ENCODE data around the gene TEKT4. TPM values are rescaled to one million over a fixed set of nuclear protein-coding genes. Genes with fewer than 3 reads are reported as not detected.
A peak's percentile ranks its signal among the peaks of the same experiment; 100 is the strongest.
"Not testable (repeated sequence)": the region's sequence is repeated elsewhere in the genome, so short reads cannot be mapped to it uniquely, and the experiment has no call there.

The TEKT4 gene
- total and polyA plus RNA-seq, 4 donors = not detected

GRCh38 chr2:94857367-94858162, 13.7 kb upstream of the TEKT4 start:
- H3K36me3 ChIP-seq (ENCODE audit: control insufficient read depth in 4 of 4, insufficient read depth in 3 of 4, low read depth in 1 of 4, low read length in 3 of 4); H3K27ac ChIP-seq (ENCODE audit: low read depth in 1 of 2, low read length in 2 of 2); DNase-seq (ENCODE audit: low spot score); H3K9ac ChIP-seq (ENCODE audit: low read depth in 1 of 2, low read length in 2 of 2); H3K27me3 ChIP-seq (ENCODE audit: control insufficient read depth in 4 of 4, insufficient read depth in 4 of 4, low read length in 3 of 4); H3K9me3 ChIP-seq (ENCODE audit: control insufficient read depth in 4 of 4, low read length in 3 of 4): not testable (repeated sequence)
- Histone ChIP-seq H3K4me1 (ENCODE audit: control insufficient read depth in 4 of 4, insufficient read depth in 4 of 4, low read length in 3 of 4) (peaks cover 0 to 15% (median 8%) of the 10 kb centered on the region in 4 donors), H3K4me3 (ENCODE audit: low read depth in 1 of 3, low read length in 3 of 3) (peak overlapping the region in 1 of 3 donors; percentile 15)
- 7% methylated on average over 58 of the region's 58 CpGs for WGBS

GRCh38 chr2:94858163-94858888, 12.9 kb upstream of the TEKT4 start:
- not testable (repeated sequence) for H3K36me3 ChIP-seq (ENCODE audit: control insufficient read depth in 4 of 4, insufficient read depth in 3 of 4, low read depth in 1 of 4, low read length in 3 of 4); H3K4me3 ChIP-seq (ENCODE audit: low read depth in 1 of 3, low read length in 3 of 3); H3K27me3 ChIP-seq (ENCODE audit: control insufficient read depth in 4 of 4, insufficient read depth in 4 of 4, low read length in 3 of 4); H3K9ac ChIP-seq (ENCODE audit: low read depth in 1 of 2, low read length in 2 of 2); H3K9me3 ChIP-seq (ENCODE audit: control insufficient read depth in 4 of 4, low read length in 3 of 4); H3K27ac ChIP-seq (ENCODE audit: low read depth in 1 of 2, low read length in 2 of 2); DNase-seq (ENCODE audit: low spot score)
- H3K4me1 ChIP-seq (ENCODE audit: control insufficient read depth in 4 of 4, insufficient read depth in 4 of 4, low read length in 3 of 4) = peaks cover 0 to 15% (median 8%) of the 10 kb centered on the region in 4 donors
- WGBS = 39% methylated on average over 38 of the region's 38 CpGs

GRCh38 chr2:94861308-94862152, 9.7 kb upstream of the TEKT4 start:
- H3K36me3 ChIP-seq (ENCODE audit: control insufficient read depth in 4 of 4, insufficient read depth in 3 of 4, low read depth in 1 of 4, low read length in 3 of 4) = no peaks in the 10 kb centered on the region
- H3K9ac ChIP-seq (ENCODE audit: low read depth in 1 of 2, low read length in 2 of 2) = no peak overlapping the region
- TF ChIP-seq RAD21 (IDR thresholded peaks at IDR 0.05) (no peak), CTCF (IDR thresholded peaks at IDR 0.05; ENCODE audit: low read depth, low read length, missing input control) (no peak), TAF1 (conservative IDR thresholded peaks at IDR 0.05) (no peak), SP1 (IDR thresholded peaks at IDR 0.05) (no peak), JUND (IDR thresholded peaks at IDR 0.05) (no peak), FOXA1 (IDR thresholded peaks at IDR 0.05) (no peak), ATF3 (IDR thresholded peaks at IDR 0.05) (no peak), MAX (IDR thresholded peaks at IDR 0.05) (no peak), NR2F2 (IDR thresholded peaks at IDR 0.05) (no peak), GABPA (IDR thresholded peaks at IDR 0.05 in 1 of 2, conservative IDR thresholded peaks at IDR 0.05 in 1 of 2) (no peak), REST (IDR thresholded peaks at IDR 0.05) (no peak), EGR1 (IDR thresholded peaks at IDR 0.05; ENCODE audit: low read depth in 2 of 2) (no peak), YY1 (IDR thresholded peaks at IDR 0.05) (no peak)
- no peaks in the 10 kb centered on the region for H3K9me3 ChIP-seq (ENCODE audit: control insufficient read depth in 4 of 4, low read length in 3 of 4)
- DNase-seq (ENCODE audit: low spot score) = peak; percentile 29
- H3K4me1 ChIP-seq (ENCODE audit: control insufficient read depth in 4 of 4, insufficient read depth in 4 of 4, low read length in 3 of 4) = peaks cover 0 to 15% (median 8%) of the 10 kb centered on the region in 4 donors
- 8% methylated on average over 60 of the region's 60 CpGs for WGBS
- H3K27me3 ChIP-seq (ENCODE audit: control insufficient read depth in 4 of 4, insufficient read depth in 4 of 4, low read length in 3 of 4) = peaks cover 0 to 7% (median 4%) of the 10 kb centered on the region in 4 donors
- no peak overlapping the region for H3K4me3 ChIP-seq (ENCODE audit: low read depth in 1 of 3, low read length in 3 of 3)
- H3K27ac ChIP-seq (ENCODE audit: low read depth in 1 of 2, low read length in 2 of 2) = no peak overlapping the region

- H3K9me3 ChIP-seq (ENCODE audit: control insufficient read depth in 4 of 4, low read length in 3 of 4); H3K9ac ChIP-seq (ENCODE audit: low read depth in 1 of 2, low read length in 2 of 2); H3K27me3 ChIP-seq (ENCODE audit: control insufficient read depth in 4 of 4, insufficient read depth in 4 of 4, low read length in 3 of 4); H3K4me3 ChIP-seq (ENCODE audit: low read depth in 1 of 3, low read length in 3 of 3); H3K4me1 ChIP-seq (ENCODE audit: control insufficient read depth in 4 of 4, insufficient read depth in 4 of 4, low read length in 3 of 4); H3K36me3 ChIP-seq (ENCODE audit: control insufficient read depth in 4 of 4, insufficient read depth in 3 of 4, low read depth in 1 of 4, low read length in 3 of 4); H3K27ac ChIP-seq (ENCODE audit: low read depth in 1 of 2, low read length in 2 of 2); DNase-seq (ENCODE audit: low spot score): not testable (repeated sequence)
- 81% methylated on average over 17 of the region's 17 CpGs for WGBS
Observed at GRCh38 chr2:94862903-94863302, 8.3 kb upstream of the TEKT4 start.
